GM23338 (cell line): ENCODE results near the gene NSD1. TPM values are rescaled to one million over a fixed set of nuclear protein-coding genes. Genes with fewer than 3 reads are reported as not detected.

Experiments
- ATAC-seq: fragments of 200-7000 bp; cut with Tn5 transposase; 3 replicates; pipeline ENCODE4 v1.9.1; 2020
- DNase-seq: peaks from one replicate; pipeline ENCODE4 v3.0.0-alpha.2; 2015; ENCODE audit warnings: low spot score
- H2AFZ ChIP-seq: fragments of 200-600 bp; sonication (generic); 2 replicates; pipeline ENCODE4 v1.8.0; 2016; ENCODE audit warnings: antibody characterized with exemption, mild to moderate bottlenecking, moderate library complexity
- H3F3A ChIP-seq: fragments of 200-600 bp; sonication (generic); replicated peaks from 2 replicates; pipeline ENCODE4 v1.8.0; 2017; ENCODE audit warnings: antibody characterized with exemption, mixed run types, low read depth
- H3K27ac ChIP-seq: fragments of 200-600 bp; sonication (generic); 2 replicates; pipeline ENCODE4 v1.6.1; 2016; ENCODE audit warnings: low read depth
- H3K27me3 ChIP-seq: fragments of 200-600 bp; sonication (generic); 2 replicates; pipeline ENCODE4 v1.8.0; 2016; ENCODE audit warnings: mild to moderate bottlenecking, mixed run types, moderate library complexity; ENCODE audit not compliant: insufficient read depth
- H3K36me3 ChIP-seq: fragments of 200-600 bp; sonication (generic); 2 replicates; pipeline ENCODE4 v1.8.0; 2016; ENCODE audit warnings: mild to moderate bottlenecking; ENCODE audit not compliant: insufficient read depth
- H3K4me1 ChIP-seq: fragments of 200-600 bp; sonication (generic); 2 replicates; pipeline ENCODE4 v1.8.0; 2016; ENCODE audit warnings: mild to moderate bottlenecking, moderate library complexity; ENCODE audit not compliant: insufficient read depth
- H3K4me2 ChIP-seq: fragments of 200-600 bp; sonication (generic); 2 replicates; pipeline ENCODE4 v1.7.1; 2017; ENCODE audit warnings: mixed run types
- H3K4me3 ChIP-seq: fragments of 200-600 bp; sonication (generic); 2 replicates; pipeline ENCODE4 v1.6.1; 2016; ENCODE audit warnings: mixed run types
- H3K79me2 ChIP-seq: fragments of 200-600 bp; sonication (generic); replicated peaks from 2 replicates; pipeline ENCODE4 v1.8.0; 2017; ENCODE audit warnings: mild to moderate bottlenecking; ENCODE audit not compliant: insufficient read depth
- H3K9me2 ChIP-seq: fragments of 200-600 bp; sonication (generic); 2 replicates; pipeline ENCODE4 v1.8.0; 2017; ENCODE audit not compliant: insufficient read depth
- H4K20me1 ChIP-seq: fragments of 200-600 bp; sonication (generic); replicated peaks from 2 replicates; pipeline ENCODE4 v1.8.0; 2017; ENCODE audit warnings: mild to moderate bottlenecking; ENCODE audit not compliant: insufficient read depth
- H3K27ac Mint-ChIP-seq: 2 replicates; pipeline ENCODE4 v1.8.0; 2020; ENCODE audit warnings: inconsistent platforms, mild to moderate bottlenecking, moderate library complexity, mixed read lengths
- H3K27me3 Mint-ChIP-seq: 3 replicates; pipeline ENCODE4 v1.8.0; 2022; ENCODE audit warnings: low read depth, mild to moderate bottlenecking, moderate library complexity, mixed read lengths, inconsistent platforms; ENCODE audit not compliant: insufficient read depth, poor library complexity
- H3K36me3 Mint-ChIP-seq: 3 replicates; pipeline ENCODE4 v1.8.0; 2021; ENCODE audit warnings: low read depth, mild to moderate bottlenecking, inconsistent platforms, moderate library complexity, mixed read lengths
- H3K4me1 Mint-ChIP-seq: 3 replicates; pipeline ENCODE4 v1.8.0; 2020; ENCODE audit warnings: mild to moderate bottlenecking, inconsistent platforms, mixed read lengths
- H3K4me3 Mint-ChIP-seq: 3 replicates; pipeline ENCODE4 v1.8.0; 2021; ENCODE audit warnings: moderate library complexity, mild to moderate bottlenecking, inconsistent platforms, mixed read lengths
- H3K9me3 Mint-ChIP-seq: 3 replicates; pipeline ENCODE4 v1.8.0; 2020; ENCODE audit warnings: moderate library complexity, mild to moderate bottlenecking, inconsistent platforms, mixed read lengths
- CREB1 ChIP-seq: fragments of 250-450 bp; sonication (Bioruptor Pico); IDR thresholded peaks from 2 replicates; pipeline ENCODE4 v1.5.0; 2020; ENCODE audit warnings: low read depth, mild to moderate bottlenecking, moderate library complexity
- CTCF ChIP-seq, 2 experiments: fragments of 200-600 bp in 1 of 2; sonication (generic) in 1 of 2; conservative IDR thresholded peaks; 2 replicates each; pipeline versions ENCODE4 v1.5.1 to v1.6.1; 2016 to 2017; ENCODE audit warnings: antibody characterized with exemption in 2 of 2, low read depth in 2 of 2, mild to moderate bottlenecking in 2 of 2, moderate library complexity in 1 of 2
- ETS1 ChIP-seq: IDR thresholded peaks from 2 replicates; pipeline ENCODE4 v1.6.1; 2016; ENCODE audit warnings: antibody characterized with exemption
- EZH2 ChIP-seq: fragments of 200-600 bp; sonication (generic); IDR thresholded peaks from one replicate; pipeline ENCODE4 v1.8.0; 2017; ENCODE audit warnings: antibody characterized with exemption, mild to moderate bottlenecking, low read depth; ENCODE audit not compliant: unreplicated experiment
- EZH2phosphoT487 ChIP-seq: fragments of 200-600 bp; sonication (generic); IDR thresholded peaks from one replicate; pipeline ENCODE4 v1.8.1; 2018; ENCODE audit warnings: antibody characterized with exemption; ENCODE audit not compliant: unreplicated experiment
- JUNB ChIP-seq: IDR thresholded peaks from one replicate; pipeline ENCODE4 v1.6.1; 2016; ENCODE audit warnings: antibody characterized with exemption; ENCODE audit not compliant: unreplicated experiment
- NANOG ChIP-seq: IDR thresholded peaks from 2 replicates; pipeline ENCODE4 v1.6.1; 2016; ENCODE audit warnings: antibody characterized with exemption, borderline replicate concordance
- POLR2AphosphoS5 ChIP-seq: IDR thresholded peaks from 2 replicates; pipeline ENCODE4 v1.6.1; 2016; ENCODE audit warnings: antibody characterized with exemption, low read depth
- REST ChIP-seq: IDR thresholded peaks from one replicate; pipeline ENCODE4 v1.6.1; 2018; ENCODE audit warnings: antibody characterized with exemption; ENCODE audit not compliant: unreplicated experiment
- STAT1 ChIP-seq: IDR thresholded peaks from one replicate; pipeline ENCODE4 v1.6.1; 2016; ENCODE audit warnings: antibody characterized with exemption; ENCODE audit not compliant: unreplicated experiment
- ZNF114 ChIP-seq: fragments of 250-450 bp; sonication (Bioruptor Pico); IDR thresholded peaks from 2 replicates; pipeline ENCODE4 v1.5.0; 2020; ENCODE audit warnings: mild to moderate bottlenecking, moderate library complexity
- ZNF331 ChIP-seq: fragments of 250-450 bp; sonication (Bioruptor Pico); IDR thresholded peaks from 2 replicates; pipeline ENCODE4 v1.5.0; 2020; ENCODE audit warnings: low read depth, mild to moderate bottlenecking, moderate library complexity
- ZNF462 ChIP-seq: fragments of 250-450 bp; sonication (Bioruptor Pico); IDR thresholded peaks from 2 replicates; pipeline ENCODE4 v1.5.0; 2020; ENCODE audit warnings: mild to moderate bottlenecking, moderate library complexity
- polyA plus RNA-seq: library from polyadenylated mRNA; unstranded; fragments of >200 nt; fragmentation: Nextera tagmentation; extraction: Ambion mirVana; gene quantifications from 2 replicates; pipeline ENCODE4 v1.2.1, GENCODE V29; 2016
- total RNA-seq: library from RNA; depleted of rRNA; stranded (reverse); fragments of >200 nt; shearing (Covaris generic); gene quantifications from 2 replicates; pipeline ENCODE4 v1.2.3, GENCODE V29; 2014

NSD1 gene
- total and polyA plus RNA-seq, 2 experiments from 2014 or later, result 96.4 to 106 TPM

- H3K27me3 Mint-ChIP-seq, result peaks cover 3% of the 10 kb centered on the region
- no peak for ATAC-seq
- TF ChIP-seq CREB1, result no peak
- TF ChIP-seq CTCF (conservative IDR thresholded peaks at IDR 0.05; ENCODE audit: low read depth in 2 of 2), result no peak
- no peak for TF ChIP-seq ZNF462 (CRISPR knock-in tag)
- TF ChIP-seq ETS1, result no peak
- no peak for TF ChIP-seq EZH2
- TF ChIP-seq ZNF114 (CRISPR knock-in tag), result no peak
- TF ChIP-seq EZH2phosphoT487, result no peak
- no peak for TF ChIP-seq JUNB
- TF ChIP-seq POLR2AphosphoS5, result no peak
- TF ChIP-seq REST, result no peak
- TF ChIP-seq NANOG, result no peak
- no peak for TF ChIP-seq STAT1
- TF ChIP-seq ZNF331 (CRISPR knock-in tag), result no peak
- Histone ChIP-seq H3K4me3 (no peak overlapping the region), H3K27ac (peak overlapping the region; percentile 64; the same call in 1 of the 2 replicates), H3K9me2 (no peaks in the 10 kb centered on the region), H3K79me2 (peaks cover 100% of the 10 kb centered on the region), H4K20me1 (peaks cover 66% of the 10 kb centered on the region), H2AFZ (no peak overlapping the region), H3K27me3 (no peaks in the 10 kb centered on the region), H3K4me2 (no peak overlapping the region), H3K36me3 (no peaks in the 10 kb centered on the region; the same call in 1 of the 2 replicates), H3F3A (peaks cover 6% of the 10 kb centered on the region; the same call in 1 of the 2 replicates), H3K4me1 (no peaks in the 10 kb centered on the region)
- no peak overlapping the region for H3K4me3 Mint-ChIP-seq
- no peaks in the 10 kb centered on the region for H3K9me3 Mint-ChIP-seq
- DNase-seq, result no peak
- H3K4me1 Mint-ChIP-seq, result peaks cover 7% of the 10 kb centered on the region; the same call in 1 of the 3 replicates
- H3K27ac Mint-ChIP-seq, result 0 out of 2 replicates have a peak overlapping the region, but pooled peaks have one; percentile 79
- H3K36me3 Mint-ChIP-seq, result peaks cover 15% of the 10 kb centered on the region
Measured at GRCh38 chr5:177175336-177175735, 41.8 kb downstream of the NSD1 start.
